Gastrocnemius medialis (tissue), 4 donors: ENCODE measurements around the gene MOB3B. TPM values are rescaled to one million over a fixed set of nuclear protein-coding genes. Genes with fewer than 3 reads are reported as not detected.

Source experiments
- ATAC-seq, 2 donors: fragments of 150-250 bp; one replicate each; pipeline ENCODE4 v1.9.1; 2016
- DNase-seq, 2 donors: peaks; one replicate each; pipeline ENCODE4 v3.0.0-alpha.2; 2019
- H3K27ac ChIP-seq, 4 donors: fragments of 200-600 bp; sonication (generic); 1 replicate in 1 of 4; 2 replicates in 3 of 4; pipeline ENCODE4 v1.5.1; 2016 to 2018; ENCODE audit warnings: mild to moderate bottlenecking in 2 of 4, moderate library complexity in 1 of 4
- H3K27me3 ChIP-seq, 3 donors: fragments of 200-600 bp; sonication (generic) in 2 of 3; 1 replicate in 1 of 3; 2 replicates in 2 of 3; pipeline versions ENCODE4 v1.5.1 to v1.6.0; 2016 to 2019; ENCODE audit warnings: mild to moderate bottlenecking in 1 of 3, moderate library complexity in 1 of 3
- H3K36me3 ChIP-seq, 2 donors: fragments of 200-600 bp; sonication (generic) in 1 of 2; one replicate each; pipeline ENCODE4 v1.5.1; 2017 to 2018
- H3K4me1 ChIP-seq, 2 donors: fragments of 200-600 bp; sonication (generic) in 1 of 2; one replicate each; pipeline ENCODE4 v1.5.1; 2016 to 2017; ENCODE audit warnings: mild to moderate bottlenecking in 2 of 2
- H3K4me3 ChIP-seq, 4 donors: fragments of 200-600 bp; sonication (generic) in 3 of 4; 1 replicate in 1 of 4; 2 replicates in 3 of 4; pipeline ENCODE4 v1.5.1; 2016 to 2019; ENCODE audit warnings: mild to moderate bottlenecking in 2 of 4
- H3K9me3 ChIP-seq, 3 donors: fragments of 200-600 bp; sonication (generic) in 2 of 3; 1 replicate in 1 of 3; 2 replicates in 2 of 3; pipeline ENCODE4 v1.5.1; 2016 to 2019
- CTCF ChIP-seq, 5 experiments: fragments of 450-650 bp in 3 of 5; fragments of 200-600 bp in 2 of 5; sonication (generic) in 2 of 5; IDR thresholded peaks in 4 of 5; conservative IDR thresholded peaks in 1 of 5; 1 replicate in 4 of 5; 2 replicates in 1 of 5; pipeline ENCODE4 v1.5.1; 2016 to 2019; ENCODE audit warnings: antibody characterized with exemption in 5 of 5, mild to moderate bottlenecking in 3 of 5, moderate library complexity in 3 of 5
- POLR2A ChIP-seq, 2 donors: fragments of 450-650 bp; IDR thresholded peaks; one replicate each; pipeline ENCODE4 v1.6.1; 2017; ENCODE audit warnings: antibody characterized with exemption in 2 of 2, mild to moderate bottlenecking in 2 of 2, moderate library complexity in 2 of 2
- in situ Hi-C, 4 donors: fragments of 200-750 bp; cut with MboI; loops; one replicate each; pipeline versions ENCODE4 v1.15.0 to v1.8.0; 2017; ENCODE audit warnings: low sequenced_read_pairs in 4 of 4
- intact Hi-C: fragments of 100-400 bp; cut with DNase I; formaldehyde crosslinking; loops from one replicate; pipeline ENCODE4 v1.15.1; 2023; ENCODE audit warnings: low total_unique reads
- total RNA-seq, 4 donors: library from RNA; depleted of rRNA; stranded (reverse); fragments of >200 nt; gene quantifications; one replicate each; pipeline versions ENCODE4 v1.1.0 to v1.2.3, GENCODE V29; 2016

The MOB3B gene
- total RNA-seq, 4 donors from 2014 or later: 3.4 to 16.3 (median 12.7) TPM

DNA sequence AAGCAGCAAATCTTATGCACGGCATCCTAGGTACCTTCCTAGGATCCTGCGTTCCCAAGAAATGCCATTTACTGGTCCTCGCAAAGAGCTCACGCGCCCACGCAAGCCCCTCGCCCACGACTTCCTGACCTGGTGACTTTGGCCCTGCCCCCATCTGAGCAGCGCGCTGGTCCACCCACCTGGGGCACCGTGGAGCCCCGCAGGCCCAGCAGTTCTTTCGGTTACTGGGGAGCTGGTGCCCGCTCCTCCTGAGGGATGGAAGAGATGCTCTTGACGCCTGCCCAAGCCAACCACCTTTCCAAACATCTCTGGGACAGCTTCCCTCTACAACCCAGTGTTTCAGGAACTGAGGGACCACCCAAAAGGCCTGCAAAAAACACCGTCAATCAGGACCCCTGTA is 249.4 kb downstream of the MOB3B start:
- DNase-seq: no peak
- TF ChIP-seq POLR2A (IDR thresholded peaks at IDR 0.05) (no peak), CTCF (IDR thresholded peaks at IDR 0.05 in 4 of 5, conservative IDR thresholded peaks at IDR 0.05 in 1 of 5) (no peak)
- Histone ChIP-seq H3K36me3 (no peaks in the 10 kb centered on the region), H3K27me3 (no peaks in the 10 kb centered on the region), H3K27ac (no peak overlapping the region), H3K4me1 (peaks cover 0 to 3% of the 10 kb centered on the region in 2 donors), H3K9me3 (no peaks in the 10 kb centered on the region), H3K4me3 (no peak overlapping the region)
- ATAC-seq: no peak
- intact Hi-C loops: no loop called here
- in situ Hi-C loops: no loop called here

GRCh38 chr9:27279611-27280010 is 250.0 kb downstream of the MOB3B start:
- TF ChIP-seq POLR2A (IDR thresholded peaks at IDR 0.05): no peak
- H3K36me3 ChIP-seq: no peaks in the 10 kb centered on the region
- in situ Hi-C loops: loop anchor here (5.0 to 10.0 kb wide), 2 partner anchors 242 to 245 kb away; no protein-coding TSS in a partner anchor
- intact Hi-C loops: loop anchor here (10.0 kb wide), 1 partner anchor 295 kb away; the partner anchor contains the start of gene C9orf72
- peaks cover 0 to 3% of the 10 kb centered on the region in 2 donors for H3K4me1 ChIP-seq
- H3K27ac ChIP-seq: no peak overlapping the region
- no peak overlapping the region for H3K4me3 ChIP-seq
- no peaks in the 10 kb centered on the region for H3K27me3 ChIP-seq
- H3K9me3 ChIP-seq: no peaks in the 10 kb centered on the region
- ATAC-seq (no peak), DNase-seq (no peak)

- no peak for DNase-seq
- Histone ChIP-seq H3K27me3 (no peaks in the 10 kb centered on the region), H3K36me3 (no peaks in the 10 kb centered on the region), H3K27ac (no peak overlapping the region), H3K4me3 (no peak overlapping the region), H3K4me1 (peaks cover 0 to 3% of the 10 kb centered on the region in 2 donors), H3K9me3 (no peaks in the 10 kb centered on the region)
- peak in 1 of 2 donors; percentile 56 for ATAC-seq
- TF ChIP-seq CTCF (IDR thresholded peaks at IDR 0.05 in 4 of 5, conservative IDR thresholded peaks at IDR 0.05 in 1 of 5) (no peak), POLR2A (IDR thresholded peaks at IDR 0.05) (no peak)
- intact Hi-C loops (loop anchor here (10.0 kb wide), 1 partner anchor 296 kb away; the partner anchor contains the start of gene C9orf72), in situ Hi-C loops (loop anchor here (5.0 to 10.0 kb wide), 2 partner anchors 241 to 244 kb away; no protein-coding TSS in a partner anchor)
Measured at GRCh38 chr9:27278374-27278773, 251.2 kb downstream of the MOB3B start.

DNA sequence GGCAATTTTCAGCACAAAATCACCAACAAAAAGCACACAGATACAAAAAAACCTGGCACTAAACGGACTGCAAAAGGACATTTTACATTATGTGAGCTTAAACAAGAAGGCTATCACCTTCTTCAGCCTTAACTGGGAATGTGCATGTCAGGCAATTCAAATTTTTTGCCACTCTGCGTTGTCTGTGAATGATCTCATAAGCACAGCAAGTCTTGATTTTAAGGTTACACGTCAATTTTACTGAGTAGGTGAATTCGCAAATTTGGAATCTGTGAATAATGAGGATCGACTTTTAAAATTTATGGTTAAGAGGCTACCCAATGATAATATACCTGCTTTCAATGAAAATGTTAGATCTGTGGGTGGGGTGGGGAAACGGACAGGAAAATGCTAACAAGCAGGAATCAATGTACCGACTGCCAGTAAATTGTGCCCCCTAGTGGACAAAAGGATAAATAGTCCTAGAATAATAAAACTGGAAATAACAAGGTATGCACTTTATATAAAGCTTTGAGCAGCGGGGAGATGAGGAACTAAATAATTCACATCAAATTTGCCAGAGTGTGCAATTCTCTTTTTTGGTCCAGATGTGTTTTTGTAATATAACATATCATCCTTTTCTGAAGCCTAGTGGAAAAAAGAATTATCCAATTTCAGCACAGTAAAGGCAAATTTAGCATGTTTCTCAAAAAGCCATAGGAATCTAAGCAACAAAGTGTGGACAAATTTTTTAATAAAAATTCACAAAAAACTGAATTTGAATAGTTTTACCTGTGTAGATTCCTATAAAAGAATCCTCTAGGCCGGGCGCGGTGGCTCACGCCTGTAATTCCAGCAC is 253.2 kb downstream of the MOB3B start:
- Histone ChIP-seq H3K4me1 (peaks cover 0 to 3% of the 10 kb centered on the region in 2 donors), H3K36me3 (no peaks in the 10 kb centered on the region), H3K9me3 (no peaks in the 10 kb centered on the region), H3K4me3 (peak overlapping the region in 1 of 4 donors; percentile 16), H3K27ac (no peak overlapping the region), H3K27me3 (no peaks in the 10 kb centered on the region)
- intact Hi-C loops: loop anchor here (2.0 to 10.0 kb wide), 2 partner anchors 242 to 298 kb away; partner anchors contain the start of gene C9orf72
- ATAC-seq (peak; percentile 50 to 62), DNase-seq (no peak)
- in situ Hi-C loops: loop anchor here (5.0 to 10.0 kb wide), 2 partner anchors 239 to 242 kb away; no protein-coding TSS in a partner anchor
- TF ChIP-seq POLR2A (IDR thresholded peaks at IDR 0.05) (no peak), CTCF (IDR thresholded peaks at IDR 0.05 in 4 of 5, conservative IDR thresholded peaks at IDR 0.05 in 1 of 5) (peak; percentile 65 to 81 (median 72))

Other genes with a start within 250 kb of the MOB3B start
- 1 to 10 TPM in 1 of 4 donors, not detected in 3; 1.0 TPM for gene EQTN, start 232.7 kb downstream of the MOB3B start, total RNA-seq
- gene IFNK, start 5.5 kb downstream of the MOB3B start, total RNA-seq: not detected
- 10 to 100 TPM; 14.8 to 43.4 (median 19.4) TPM for gene C9orf72, start 43.7 kb upstream of the MOB3B start, total RNA-seq